Activated CD8-positive, alpha-beta T cell treated with anti-CD3 and anti-CD28 coated beads, Interleukin-2, amount 10 ng/mL, durations not matched to agents 7 days and 5 days (primary cell): ENCODE measurements around the gene CACNA2D3. TPM values are rescaled to one million over a fixed set of nuclear protein-coding genes. Genes with fewer than 3 reads are reported as not detected.

Experiments used
- ATAC-seq: fragments of 150-1000 bp; cut with Tn5 transposase; one replicate; pipeline ENCODE4 v1.10.0; 2021; ENCODE audit warnings: moderate library complexity
- CTCF ChIA-PET: fragments of 350-600 bp; sonication (Branson Sonifier 250); formaldehyde crosslinking; loops from one replicate; lab custom pipeline; 2021; ENCODE audit warnings: antibody characterized with exemption; lab: Charles Lee
- POLR2A ChIA-PET: fragments of 350-600 bp; sonication (Branson Sonifier 250); formaldehyde crosslinking; loops from one replicate; lab custom pipeline; 2021; ENCODE audit warnings: antibody characterized with exemption; lab: Charles Lee
- DNase-seq: peaks from one replicate; pipeline ENCODE4 v3.0.0-alpha.2; 2020
- H3K27ac Mint-ChIP-seq: one replicate; pipeline ENCODE4 v1.8.0; 2021; ENCODE audit warnings: mild to moderate bottlenecking, mixed read lengths
- H3K27me3 Mint-ChIP-seq: one replicate; pipeline ENCODE4 v1.8.0; 2021; ENCODE audit warnings: low read depth, mixed read lengths
- H3K36me3 Mint-ChIP-seq: one replicate; pipeline ENCODE4 v1.8.0; 2021; ENCODE audit warnings: low read depth, mixed read lengths
- H3K4me1 Mint-ChIP-seq: one replicate; pipeline ENCODE4 v1.8.0; 2021; ENCODE audit warnings: low read depth, mixed read lengths
- H3K4me3 Mint-ChIP-seq: one replicate; pipeline ENCODE4 v1.8.0; 2021; ENCODE audit warnings: mild to moderate bottlenecking, mixed read lengths
- H3K9me3 Mint-ChIP-seq: one replicate; pipeline ENCODE4 v1.8.0; 2022; ENCODE audit warnings: mixed read lengths; ENCODE audit not compliant: insufficient read depth
- total RNA-seq, 2 experiments: library from RNA; stranded (reverse); gene quantifications; one replicate each; pipeline ENCODE4 v1.2.3, GENCODE V29; 2021

Gene CACNA2D3
- total RNA-seq, 2 experiments from 2014 or later = not detected

- CTCF ChIA-PET = no interaction called here
- peaks cover 4% of the 10 kb centered on the region for H3K9me3 Mint-ChIP-seq
- H3K36me3 Mint-ChIP-seq = no peaks in the 10 kb centered on the region
- POLR2A ChIA-PET = no interaction called here
- ATAC-seq (no peak), DNase-seq (no peak)
- no peaks in the 10 kb centered on the region for H3K4me1 Mint-ChIP-seq
- no peaks in the 10 kb centered on the region for H3K27me3 Mint-ChIP-seq
- no peak overlapping the region for H3K27ac Mint-ChIP-seq
- H3K4me3 Mint-ChIP-seq = no peak overlapping the region
These were observed 397.1 kb downstream of the CACNA2D3 start for GRCh38 chr3:54519493-54519892.

- Mint-ChIP-seq H3K27ac (no peak overlapping the region), H3K4me3 (no peak overlapping the region), H3K27me3 (no peaks in the 10 kb centered on the region), H3K4me1 (no peaks in the 10 kb centered on the region), H3K9me3 (peaks cover 4% of the 10 kb centered on the region), H3K36me3 (no peaks in the 10 kb centered on the region)
- DNase-seq (no peak), ATAC-seq (no peak)
- ChIA-PET POLR2A (no interaction called here), CTCF (no interaction called here)
These were observed 397.7 kb downstream of the CACNA2D3 start for GRCh38 chr3:54520060-54520459.

GRCh38 chr3:54527521-54527920 is 405.2 kb downstream of the CACNA2D3 start:
- ChIA-PET CTCF (no interaction called here), POLR2A (no interaction called here)
- H3K27me3 Mint-ChIP-seq = no peaks in the 10 kb centered on the region
- H3K36me3 Mint-ChIP-seq = no peaks in the 10 kb centered on the region
- ATAC-seq (no peak), DNase-seq (no peak)
- H3K9me3 Mint-ChIP-seq = peaks cover 4% of the 10 kb centered on the region
- H3K4me1 Mint-ChIP-seq = no peaks in the 10 kb centered on the region
- no peak overlapping the region for H3K27ac Mint-ChIP-seq
- H3K4me3 Mint-ChIP-seq = no peak overlapping the region

GRCh38 chr3:54527953-54528352 is 405.6 kb downstream of the CACNA2D3 start:
- Mint-ChIP-seq H3K4me1 (no peaks in the 10 kb centered on the region), H3K9me3 (peaks cover 4% of the 10 kb centered on the region), H3K4me3 (no peak overlapping the region), H3K36me3 (no peaks in the 10 kb centered on the region), H3K27ac (no peak overlapping the region), H3K27me3 (no peaks in the 10 kb centered on the region)
- ChIA-PET POLR2A (no interaction called here), CTCF (no interaction called here)
- no peak for ATAC-seq
- no peak for DNase-seq

GRCh38 chr3:54528668-54529067 is 406.3 kb downstream of the CACNA2D3 start:
- Mint-ChIP-seq H3K4me3 (no peak overlapping the region), H3K27ac (no peak overlapping the region), H3K4me1 (no peaks in the 10 kb centered on the region), H3K27me3 (no peaks in the 10 kb centered on the region), H3K9me3 (no peaks in the 10 kb centered on the region), H3K36me3 (no peaks in the 10 kb centered on the region)
- CTCF ChIA-PET = no interaction called here
- ATAC-seq (no peak), DNase-seq (no peak)
- POLR2A ChIA-PET = no interaction called here

GRCh38 chr3:54530091-54530490 is 407.7 kb downstream of the CACNA2D3 start:
- ChIA-PET CTCF (no interaction called here), POLR2A (no interaction called here)
- Mint-ChIP-seq H3K27ac (no peak overlapping the region), H3K27me3 (no peaks in the 10 kb centered on the region), H3K9me3 (no peaks in the 10 kb centered on the region), H3K4me3 (no peak overlapping the region), H3K36me3 (no peaks in the 10 kb centered on the region), H3K4me1 (no peaks in the 10 kb centered on the region)
- DNase-seq (no peak), ATAC-seq (no peak)

GRCh38 chr3:54530944-54531343 is 408.6 kb downstream of the CACNA2D3 start:
- DNase-seq (no peak), ATAC-seq (no peak)
- H3K9me3 Mint-ChIP-seq = no peaks in the 10 kb centered on the region
- H3K4me1 Mint-ChIP-seq = no peaks in the 10 kb centered on the region
- H3K4me3 Mint-ChIP-seq = no peak overlapping the region
- no peak overlapping the region for H3K27ac Mint-ChIP-seq
- POLR2A ChIA-PET = no interaction called here
- H3K36me3 Mint-ChIP-seq = no peaks in the 10 kb centered on the region
- no peaks in the 10 kb centered on the region for H3K27me3 Mint-ChIP-seq
- CTCF ChIA-PET = no interaction called here

- Mint-ChIP-seq H3K9me3 (no peaks in the 10 kb centered on the region), H3K27me3 (no peaks in the 10 kb centered on the region), H3K4me3 (no peak overlapping the region), H3K4me1 (no peaks in the 10 kb centered on the region), H3K36me3 (no peaks in the 10 kb centered on the region), H3K27ac (no peak overlapping the region)
- ChIA-PET POLR2A (no interaction called here), CTCF (no interaction called here)
- DNase-seq = no peak
- ATAC-seq = no peak
These were observed 409.4 kb downstream of the CACNA2D3 start for GRCh38 chr3:54531741-54532140.

GRCh38 chr3:54533856-54534255 is 411.5 kb downstream of the CACNA2D3 start:
- no peak overlapping the region for H3K27ac Mint-ChIP-seq
- ChIA-PET CTCF (no interaction called here), POLR2A (no interaction called here)
- no peaks in the 10 kb centered on the region for H3K27me3 Mint-ChIP-seq
- H3K9me3 Mint-ChIP-seq = no peaks in the 10 kb centered on the region
- no peaks in the 10 kb centered on the region for H3K36me3 Mint-ChIP-seq
- DNase-seq (no peak), ATAC-seq (no peak)
- no peak overlapping the region for H3K4me3 Mint-ChIP-seq
- no peaks in the 10 kb centered on the region for H3K4me1 Mint-ChIP-seq

- Mint-ChIP-seq H3K4me1 (no peaks in the 10 kb centered on the region), H3K9me3 (no peaks in the 10 kb centered on the region), H3K36me3 (no peaks in the 10 kb centered on the region), H3K27ac (no peak overlapping the region), H3K27me3 (no peaks in the 10 kb centered on the region), H3K4me3 (no peak overlapping the region)
- ChIA-PET CTCF (no interaction called here), POLR2A (no interaction called here)
- ATAC-seq (no peak), DNase-seq (no peak)
These were observed 413.3 kb downstream of the CACNA2D3 start for GRCh38 chr3:54535619-54536018.

- POLR2A ChIA-PET = no interaction called here
- ATAC-seq = no peak
- Mint-ChIP-seq H3K36me3 (no peaks in the 10 kb centered on the region), H3K27me3 (no peaks in the 10 kb centered on the region), H3K9me3 (no peaks in the 10 kb centered on the region), H3K4me3 (no peak overlapping the region), H3K4me1 (no peaks in the 10 kb centered on the region), H3K27ac (no peak overlapping the region)
- CTCF ChIA-PET = no interaction called here
- DNase-seq = no peak
These were observed 414.1 kb downstream of the CACNA2D3 start for GRCh38 chr3:54536450-54536849.

- H3K4me1 Mint-ChIP-seq = no peaks in the 10 kb centered on the region
- DNase-seq = no peak
- no peak overlapping the region for H3K4me3 Mint-ChIP-seq
- no peaks in the 10 kb centered on the region for H3K27me3 Mint-ChIP-seq
- no peaks in the 10 kb centered on the region for H3K36me3 Mint-ChIP-seq
- no peaks in the 10 kb centered on the region for H3K9me3 Mint-ChIP-seq
- H3K27ac Mint-ChIP-seq = no peak overlapping the region
- POLR2A ChIA-PET = no interaction called here
- CTCF ChIA-PET = no interaction called here
- no peak for ATAC-seq
These were observed 415.2 kb downstream of the CACNA2D3 start for GRCh38 chr3:54537506-54537905.

- ATAC-seq (no peak), DNase-seq (no peak)
- Mint-ChIP-seq H3K4me3 (no peak overlapping the region), H3K4me1 (no peaks in the 10 kb centered on the region), H3K27me3 (no peaks in the 10 kb centered on the region), H3K9me3 (no peaks in the 10 kb centered on the region), H3K36me3 (no peaks in the 10 kb centered on the region), H3K27ac (no peak overlapping the region)
- POLR2A ChIA-PET = no interaction called here
- CTCF ChIA-PET = no interaction called here
These were observed 416.0 kb downstream of the CACNA2D3 start for GRCh38 chr3:54538346-54538745.
